ENCODE data around the gene DUXA. TPM values are rescaled to one million over a fixed set of nuclear protein-coding genes. Genes with fewer than 3 reads are reported as not detected.

Gene DUXA
- total RNA-seq, 4 donors from 2014 or later, result not detected

GRCh38 chr19:57192993-57193392 lies 25.7 kb upstream of the DUXA start:
- intact Hi-C loops (cut with DNase I; ENCODE audit: low total_unique reads), result loop anchor here (5.0 kb wide), 2 partner anchors 89 to 169 kb away; partner anchors contain the start of genes TRAPPC2B, ZNF460 and ZNF547
- Histone ChIP-seq H3K4me3 (peak overlapping the region; percentile 92 to 96 (median 94)), H3K27ac (no peak overlapping the region), H3K27me3 (no peaks in the 10 kb centered on the region), H3K4me1 (peaks cover 19 to 25% of the 10 kb centered on the region in 2 donors), H3K9me3 (no peaks in the 10 kb centered on the region), H3K36me3 (peaks cover 0 to 47% of the 10 kb centered on the region in 2 donors)
- TF ChIP-seq POLR2A (IDR thresholded peaks at IDR 0.05), result no peak
- in situ Hi-C loops (cut with MboI; ENCODE audit: low sequenced_read_pairs in 4 of 4), result no loop called here
- DNase-seq (no peak), ATAC-seq (no peak)

GRCh38 chr19:57192077-57192420 lies 24.8 kb upstream of the DUXA start:
- ATAC-seq (peak in 1 of 2 donors; percentile 8), DNase-seq (no peak)
- H3K4me3 ChIP-seq, result peak overlapping the region; percentile 92 to 96 (median 94)
- no peaks in the 10 kb centered on the region for H3K9me3 ChIP-seq
- peaks cover 19 to 25% of the 10 kb centered on the region in 2 donors for H3K4me1 ChIP-seq
- in situ Hi-C loops (cut with MboI; ENCODE audit: low sequenced_read_pairs in 4 of 4), result no loop called here
- H3K36me3 ChIP-seq, result peaks cover 0 to 38% of the 10 kb centered on the region in 2 donors
- TF ChIP-seq CTCF (IDR thresholded peaks at IDR 0.05 in 4 of 5, conservative IDR thresholded peaks at IDR 0.05 in 1 of 5) (no peak), POLR2A (IDR thresholded peaks at IDR 0.05) (no peak)
- intact Hi-C loops (cut with DNase I; ENCODE audit: low total_unique reads), result loop anchor here (5.0 kb wide), 2 partner anchors 90 to 170 kb away; partner anchors contain the start of genes TRAPPC2B, ZNF460 and ZNF547
- peak overlapping the region; percentile 84 to 96 (median 85) for H3K27ac ChIP-seq
- peaks cover 0 to 4% (median 0%) of the 10 kb centered on the region in 3 donors for H3K27me3 ChIP-seq

GRCh38 chr19:57191141-57192076 lies 24.1 kb upstream of the DUXA start, which contains the start of gene ZNF264:
Gene ZNF264, plus strand, starts transcription at chr19:57191500. Its CDS starts 414 bp downstream, at chr19:57191914.
- ATAC-seq, result peak; percentile 96 to 97
- in situ Hi-C loops (cut with MboI; ENCODE audit: low sequenced_read_pairs in 4 of 4), result no loop called here

GRCh38 chr19:57190301-57190700 lies 23.0 kb upstream of the DUXA start:
- peaks cover 0 to 13% (median 0%) of the 10 kb centered on the region in 3 donors for H3K27me3 ChIP-seq
- no peak for TF ChIP-seq POLR2A (IDR thresholded peaks at IDR 0.05)
- TF ChIP-seq CTCF (IDR thresholded peaks at IDR 0.05 in 4 of 5, conservative IDR thresholded peaks at IDR 0.05 in 1 of 5), result no peak
- H3K27ac ChIP-seq, result no peak overlapping the region
- peak overlapping the region in 1 of 4 donors; percentile 96 for H3K4me3 ChIP-seq
- no peak for ATAC-seq
- DNase-seq, result no peak
- no peaks in the 10 kb centered on the region for H3K9me3 ChIP-seq
- intact Hi-C loops (cut with DNase I; ENCODE audit: low total_unique reads), result loop anchor here (2.0 to 5.0 kb wide), 3 partner anchors 50 to 172 kb away; partner anchors contain the start of genes TRAPPC2B, ZNF460, ZNF547 and ZNF805
- in situ Hi-C loops (cut with MboI; ENCODE audit: low sequenced_read_pairs in 4 of 4), result no loop called here
- H3K4me1 ChIP-seq, result peaks cover 19 to 25% of the 10 kb centered on the region in 2 donors
- H3K36me3 ChIP-seq, result peaks cover 0 to 20% of the 10 kb centered on the region in 2 donors

More at GRCh38 chr19:57191141-57192076, 24.1 kb upstream of the DUXA start, which contains the start of gene ZNF264:
- H3K27me3 ChIP-seq, result peaks cover 0 to 11% (median 0%) of the 10 kb centered on the region in 3 donors
- TF ChIP-seq POLR2A (IDR thresholded peaks at IDR 0.05) (peak in 1 of 2 donors; percentile 32), CTCF (IDR thresholded peaks at IDR 0.05 in 4 of 5, conservative IDR thresholded peaks at IDR 0.05 in 1 of 5) (no peak)
- peaks cover 0 to 31% of the 10 kb centered on the region in 2 donors for H3K36me3 ChIP-seq
- DNase-seq, result peak; percentile 74 to 85
- peak within 1 kb of the TSS; percentile 92 to 96 (median 94) for H3K4me3 ChIP-seq
- H3K4me1 ChIP-seq, result peaks cover 19 to 25% of the 10 kb centered on the region in 2 donors
- intact Hi-C loops (cut with DNase I; ENCODE audit: low total_unique reads), result loop anchor here (2.0 to 5.0 kb wide), 3 partner anchors 49 to 171 kb away; partner anchors contain the start of genes TRAPPC2B, ZNF460, ZNF547 and ZNF805
- H3K27ac ChIP-seq, result peak within 1 kb of the TSS; percentile 84 to 96 (median 85)
- H3K9me3 ChIP-seq, result no peaks in the 10 kb centered on the region

All from gastrocnemius medialis (tissue), 4 donors.